Hematopoietic multipotent progenitor cell treated with erythropoietin and hydrocortisone succinate and interleukin-3 and kit ligand, for 15 days (in vitro differentiated cells): ENCODE measurements around the gene PKP1.

Experiments used
- DNase-seq: peaks from one replicate; pipeline ENCODE4 v3.0.0-alpha.2; 2015; ENCODE audit warnings: low spot score

The PKP1 gene

DNA sequence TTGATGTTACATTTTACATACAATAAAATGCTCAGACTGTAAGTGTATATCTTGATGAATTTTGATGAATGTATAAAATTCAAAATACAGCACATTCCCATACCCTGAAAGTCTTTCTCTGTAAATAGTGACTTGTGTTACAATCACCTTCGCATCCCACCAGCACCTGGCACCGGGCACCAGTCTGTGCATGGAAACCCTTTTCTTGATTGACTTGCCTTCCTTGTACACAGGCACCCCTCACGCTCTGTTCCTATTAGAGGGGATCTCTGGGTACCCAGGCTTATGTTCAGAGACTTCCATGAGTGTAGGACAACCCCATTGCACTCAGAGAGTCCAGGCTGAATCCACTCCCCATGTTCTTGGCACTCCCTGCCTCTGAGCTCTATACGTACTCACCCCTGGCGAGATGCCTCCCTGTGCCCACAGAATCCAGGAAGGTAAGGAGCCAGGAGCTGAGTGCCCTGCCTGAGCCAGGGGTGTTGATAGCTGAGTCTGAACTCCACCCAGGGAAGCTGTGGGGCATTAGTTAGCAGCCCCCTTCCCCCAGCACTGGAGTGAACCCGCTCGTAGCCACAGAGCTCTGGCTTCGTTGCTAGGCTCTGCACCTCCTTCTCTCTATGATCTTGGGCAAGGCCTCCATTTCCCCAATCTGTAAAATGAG, 22.5 kb upstream of the PKP1 start:
- no peak for DNase-seq

DNA sequence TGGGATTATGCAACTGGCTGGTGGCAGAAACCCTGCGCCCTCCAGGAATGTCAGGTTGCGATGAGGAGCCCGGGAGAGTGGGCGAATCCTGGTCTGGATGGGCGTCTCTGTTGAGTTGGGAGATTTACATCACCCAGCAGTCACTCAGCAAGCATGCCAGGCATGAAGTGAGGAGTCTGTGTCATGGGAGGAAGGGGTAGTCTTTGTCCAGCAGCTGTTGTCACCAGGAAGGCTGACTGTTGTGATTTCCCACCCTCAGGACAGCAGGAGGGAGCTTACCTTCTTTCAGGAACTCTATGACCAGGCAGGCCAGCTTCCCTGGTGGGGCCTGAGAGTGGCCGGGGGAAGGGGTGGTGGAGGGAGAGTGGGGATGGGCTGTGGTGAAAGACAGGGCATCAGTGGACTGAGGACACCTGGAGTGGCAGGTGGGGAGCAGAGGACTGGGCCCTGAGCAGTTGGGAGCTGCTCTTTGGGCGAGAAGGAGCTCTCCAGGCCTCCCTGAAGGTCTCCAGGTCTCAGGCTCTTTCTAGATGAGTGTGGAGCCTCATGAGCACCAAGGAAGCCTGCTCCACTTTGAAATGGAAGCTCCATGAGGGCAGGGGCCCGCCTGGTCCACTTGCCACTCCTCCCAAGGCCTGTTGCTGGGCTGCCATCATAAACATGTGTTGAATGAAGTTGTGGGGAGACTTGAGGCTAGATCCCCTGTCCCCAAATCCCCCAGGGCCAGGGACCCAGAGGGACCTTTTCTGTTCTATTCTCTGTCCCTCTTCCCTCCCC, 21.3 kb upstream of the PKP1 start:
- no peak for DNase-seq

DNA sequence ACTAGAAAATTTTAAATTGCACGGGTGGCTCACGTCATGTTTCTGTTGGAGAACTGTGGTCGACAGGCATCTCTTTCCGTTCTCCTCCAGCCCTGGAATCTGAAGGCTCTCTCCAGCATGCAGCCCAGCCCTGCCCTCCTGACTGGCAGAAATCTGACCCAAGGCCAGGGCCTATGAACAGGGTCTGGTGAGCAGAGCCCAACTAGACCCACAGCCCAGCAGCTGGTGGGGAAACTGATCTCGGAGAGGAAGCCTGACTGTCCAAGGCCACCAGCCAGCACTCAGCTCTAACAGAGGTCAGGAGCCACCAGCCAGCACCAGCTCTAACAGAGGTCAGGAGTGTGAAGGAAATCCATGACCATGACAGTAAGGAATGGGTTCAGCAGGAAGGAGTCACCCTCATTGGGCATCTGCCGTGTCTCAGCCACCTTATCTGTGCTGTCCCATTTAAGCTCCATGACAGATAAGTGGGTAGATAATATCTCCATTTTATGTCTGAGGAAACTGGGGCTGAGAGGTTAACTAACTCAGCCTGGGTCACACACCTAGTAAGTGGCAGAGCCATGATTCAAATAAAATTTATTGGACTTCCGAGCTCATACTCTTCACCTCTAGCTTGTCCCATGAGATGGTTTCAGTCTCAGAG, 20.2 kb upstream of the PKP1 start:
- no peak for DNase-seq

DNA sequence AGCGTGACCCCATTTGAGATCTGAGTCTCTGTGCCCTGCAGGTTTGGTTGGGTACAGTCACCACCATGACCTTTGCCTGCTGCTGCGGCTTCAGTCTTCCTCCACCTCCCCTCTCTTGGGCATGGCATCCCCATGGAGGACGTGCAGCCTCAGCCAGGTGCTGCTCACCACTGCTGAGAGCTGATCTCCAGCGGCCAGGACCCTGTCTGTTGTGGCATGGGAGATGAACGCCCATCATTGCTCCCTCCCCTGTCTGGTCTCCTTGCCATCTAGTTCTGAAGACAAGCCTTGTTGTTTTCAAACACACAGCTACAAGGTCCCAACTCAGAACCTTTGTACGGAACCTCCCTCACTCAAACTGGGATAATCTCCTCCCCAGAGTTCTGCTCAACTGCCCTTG, 19.2 kb upstream of the PKP1 start:
- no peak for DNase-seq

DNA sequence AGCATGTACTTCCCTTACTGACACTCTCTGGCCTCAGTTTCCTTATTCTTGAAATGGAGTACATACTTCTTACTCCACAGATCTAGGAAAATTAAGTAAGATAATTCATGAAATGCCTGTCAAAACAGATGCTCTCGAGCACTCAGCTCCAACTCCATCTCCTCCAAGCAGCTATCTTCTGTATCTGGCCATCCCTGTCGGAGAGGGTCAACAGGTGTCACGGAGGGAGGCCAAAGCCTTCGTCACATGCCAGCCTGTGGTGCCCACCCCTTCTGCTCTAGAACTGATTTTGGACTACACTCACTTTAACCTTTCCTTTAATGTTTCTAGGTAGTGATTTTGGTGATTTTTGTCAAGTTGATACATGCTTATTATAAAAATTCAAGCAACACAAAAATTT, 18.8 kb upstream of the PKP1 start:
- DNase-seq = no peak

DNA sequence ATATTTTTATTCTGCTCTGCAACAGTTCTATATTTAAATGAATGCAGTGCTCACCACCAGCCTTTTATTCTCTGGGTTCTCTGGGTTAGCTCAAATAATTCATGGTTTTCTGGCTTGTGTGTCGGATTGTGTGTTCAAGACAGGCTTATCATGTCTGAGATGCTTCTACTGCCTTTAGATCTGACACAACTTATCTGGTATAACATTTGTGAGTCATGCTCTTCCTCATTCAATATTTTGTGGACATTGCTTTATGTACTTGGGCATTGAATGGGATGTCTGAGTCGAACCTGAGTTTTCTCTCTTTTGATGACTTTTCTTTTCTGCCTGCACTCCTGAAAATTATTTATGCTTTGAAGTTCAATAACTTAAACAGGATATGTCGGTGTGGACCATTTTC, 17.6 kb upstream of the PKP1 start:
- DNase-seq = no peak

DNA sequence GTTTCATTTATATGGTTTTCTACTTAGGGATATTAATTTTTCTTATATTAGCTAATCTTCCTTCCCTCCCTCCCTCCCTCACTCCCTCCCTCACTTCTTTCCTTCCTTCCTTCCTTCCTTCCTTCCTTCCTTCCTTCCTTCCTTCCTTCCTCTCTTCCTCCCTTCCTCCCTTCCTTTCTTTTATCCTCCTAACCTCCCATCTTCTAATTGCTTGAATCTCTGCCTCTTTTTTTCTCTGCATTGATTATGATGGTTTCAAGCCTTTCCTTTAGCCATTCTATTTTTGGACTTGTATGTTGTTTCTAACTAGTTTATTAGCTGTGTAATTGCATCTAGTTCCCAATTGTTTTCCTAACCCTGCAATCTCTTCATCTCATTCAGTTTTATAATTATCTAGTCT, 17.0 kb upstream of the PKP1 start:
- DNase-seq = no peak

DNA sequence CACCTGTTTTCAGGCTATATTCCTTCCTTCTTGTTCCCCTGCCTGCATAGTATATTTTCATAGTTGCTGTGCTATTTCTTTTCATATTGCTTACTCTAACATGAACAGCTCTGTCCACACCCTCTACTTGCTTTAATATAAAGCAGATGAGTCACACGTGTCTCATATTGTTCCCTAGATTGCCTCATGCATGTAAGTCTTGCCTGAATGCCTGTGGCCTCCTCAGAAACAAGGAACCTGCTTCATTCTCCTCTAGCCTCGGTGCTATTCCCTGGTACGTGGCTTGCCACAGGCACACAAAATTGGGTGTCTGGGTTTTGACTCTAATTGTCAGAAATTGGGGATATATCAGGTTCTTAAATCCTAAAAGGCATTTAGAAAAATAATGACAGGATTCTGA, 16.5 kb upstream of the PKP1 start:
- no peak for DNase-seq

DNA sequence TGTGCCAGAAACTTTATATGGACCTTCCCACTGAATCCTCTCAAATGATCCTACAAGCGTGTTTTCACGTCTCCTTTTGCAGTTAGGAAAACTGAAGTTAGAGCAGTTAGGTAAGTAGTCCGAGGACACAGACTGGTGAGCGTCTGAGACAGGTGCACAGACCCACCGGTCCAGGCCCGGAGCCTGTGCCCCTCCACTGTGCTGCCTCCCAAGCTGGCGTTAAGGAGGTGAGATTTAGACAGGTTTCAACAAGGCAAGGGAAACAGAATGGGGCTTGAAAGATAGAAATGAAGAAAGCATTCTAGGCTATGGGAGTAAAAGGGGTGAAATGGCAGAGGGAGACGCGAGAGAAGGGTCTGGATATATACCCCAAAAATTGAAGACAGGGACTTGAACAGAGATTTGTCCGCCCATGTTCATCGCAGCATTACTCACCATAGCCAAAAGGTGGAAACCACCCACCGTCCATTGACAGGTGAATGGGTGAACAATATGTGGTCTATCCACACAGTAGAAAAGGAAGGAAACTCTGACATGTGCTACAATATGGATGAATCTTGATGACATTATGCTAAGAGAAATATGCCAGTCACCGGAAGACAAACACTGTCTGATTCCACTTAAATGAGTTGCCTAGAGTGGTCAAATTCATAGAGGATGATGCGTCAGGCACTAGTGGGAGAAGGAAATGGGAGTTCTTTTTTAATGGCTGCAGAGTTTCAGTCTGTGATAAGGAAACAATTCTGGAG, 15.7 kb upstream of the PKP1 start:
- DNase-seq = peak; percentile 11

DNA sequence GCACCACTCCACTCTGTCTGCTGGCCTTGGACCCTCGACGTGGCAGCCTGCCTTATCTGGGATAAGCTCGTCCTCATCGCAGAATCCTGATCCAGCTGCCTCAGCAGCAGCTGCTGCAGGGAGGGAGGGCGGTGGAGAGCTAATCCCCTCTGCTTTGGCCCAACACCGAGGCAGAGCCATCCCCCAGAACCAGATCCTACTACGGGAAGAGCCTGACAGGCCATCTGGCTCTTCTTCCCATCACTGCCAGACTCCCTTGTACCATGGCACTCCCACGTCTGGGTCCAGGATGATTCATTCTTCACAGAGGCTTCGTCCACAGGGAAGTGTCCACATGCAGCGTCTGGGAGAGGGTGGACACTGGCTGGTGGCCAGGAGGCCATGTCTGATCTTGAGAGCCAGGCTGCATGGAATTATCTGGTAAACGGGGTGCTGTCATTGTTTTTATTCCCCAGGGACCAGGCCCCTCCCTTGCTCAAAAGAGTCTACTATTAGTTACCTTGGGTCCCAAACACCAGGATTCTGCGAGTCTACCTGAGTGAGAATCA, 14.6 kb upstream of the PKP1 start:
- no peak for DNase-seq

DNA sequence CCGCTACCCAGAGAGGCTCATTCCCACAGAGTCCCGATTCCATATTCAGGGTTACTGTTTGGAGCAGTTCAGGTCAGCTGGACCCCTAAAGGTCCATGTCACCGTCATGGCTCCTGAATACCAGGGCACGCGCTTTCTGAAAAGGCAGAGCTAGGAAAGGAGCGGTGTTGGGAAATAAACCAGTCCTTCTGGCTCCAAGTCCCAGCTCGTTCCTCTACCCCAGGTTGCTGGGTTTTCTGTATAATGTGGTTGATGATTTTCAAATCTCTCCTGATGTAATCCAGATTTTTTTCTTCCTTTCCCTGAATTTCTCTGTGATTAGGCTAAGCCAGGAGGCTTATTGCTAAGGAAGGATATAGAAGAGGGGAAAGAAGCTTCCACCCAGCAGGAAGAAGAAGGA, 14.0 kb upstream of the PKP1 start:
- DNase-seq = no peak

DNA sequence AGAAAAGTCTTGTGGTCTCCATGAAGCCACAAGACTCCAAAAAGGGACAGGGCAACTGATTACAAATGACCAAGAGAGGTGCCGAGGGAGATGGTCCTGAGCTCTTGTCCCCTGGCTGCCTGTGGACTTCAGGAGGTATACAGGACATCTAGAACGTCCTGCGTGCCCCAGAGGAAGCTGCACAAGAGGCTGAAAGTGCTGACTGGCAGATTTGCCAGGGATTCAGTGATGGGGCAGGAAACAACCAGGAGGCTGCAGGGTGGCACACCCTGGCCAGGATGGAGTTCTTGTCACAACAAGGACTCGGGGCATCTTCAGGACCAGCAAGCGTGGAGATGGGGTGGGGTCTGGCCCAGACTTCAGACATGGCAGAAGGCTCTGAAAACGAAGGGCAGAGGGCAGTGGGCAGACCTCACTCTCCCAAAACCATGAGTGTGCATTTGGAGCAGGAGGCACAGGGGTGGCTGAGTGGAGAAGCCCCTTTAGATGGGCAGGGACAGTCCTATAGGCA, 13.4 kb upstream of the PKP1 start:
- DNase-seq = no peak

DNA sequence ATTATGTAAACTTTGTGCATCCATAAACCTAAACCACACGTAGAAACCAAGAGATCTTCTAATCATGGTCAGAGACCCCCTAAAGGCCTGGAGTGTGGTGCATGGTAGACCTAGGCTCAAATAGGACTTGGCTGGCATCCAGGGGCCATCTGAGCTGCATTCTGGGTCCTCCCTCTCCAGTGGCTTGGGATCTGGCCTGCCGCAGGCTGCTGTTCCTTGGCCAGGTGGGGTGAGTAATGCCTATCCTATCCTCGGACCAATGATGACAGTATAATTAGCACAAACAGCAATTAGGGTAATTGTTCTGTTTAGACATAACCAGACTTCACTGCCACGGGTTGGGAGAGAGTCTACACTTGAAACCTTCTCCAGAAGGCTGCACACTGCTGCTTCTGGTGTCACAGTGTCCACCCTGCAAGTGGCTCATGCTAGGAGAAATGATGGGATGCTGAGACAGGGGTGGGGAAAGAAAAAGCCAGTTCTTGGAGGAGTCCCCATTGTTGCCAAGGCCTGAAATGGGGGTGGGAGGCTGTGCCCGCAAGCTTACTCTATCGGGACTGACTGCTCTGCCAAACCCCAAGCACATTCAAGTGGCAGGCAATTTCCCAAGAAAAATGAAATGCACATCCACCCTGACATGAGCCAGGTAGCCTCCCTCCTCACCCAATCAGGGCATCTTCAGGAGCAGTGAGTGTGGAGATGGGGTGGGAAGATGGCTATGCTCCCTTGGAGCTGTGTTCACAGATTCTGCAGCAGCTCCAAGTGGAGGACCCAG, 12.5 kb upstream of the PKP1 start:
- DNase-seq = no peak

DNA sequence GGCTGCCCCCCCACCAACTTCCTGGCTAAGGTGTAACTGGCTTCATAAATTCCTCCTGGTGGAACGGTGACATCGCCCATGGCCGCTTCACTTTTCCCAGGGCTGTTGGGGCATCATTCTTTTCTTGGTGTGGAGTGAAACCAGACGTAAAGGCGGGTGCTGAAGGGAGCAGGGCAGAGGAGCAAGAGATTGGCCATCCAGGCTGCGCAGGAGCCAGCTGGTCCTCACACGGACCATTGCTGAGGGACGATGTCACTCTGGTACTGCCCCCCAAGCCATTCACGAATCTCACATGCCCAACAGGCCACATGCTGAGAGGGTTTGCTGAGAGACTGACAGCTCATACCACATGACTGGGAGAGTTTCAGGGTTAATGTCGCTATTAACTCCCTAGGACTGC, 10.5 kb upstream of the PKP1 start:
- DNase-seq = no peak

DNA sequence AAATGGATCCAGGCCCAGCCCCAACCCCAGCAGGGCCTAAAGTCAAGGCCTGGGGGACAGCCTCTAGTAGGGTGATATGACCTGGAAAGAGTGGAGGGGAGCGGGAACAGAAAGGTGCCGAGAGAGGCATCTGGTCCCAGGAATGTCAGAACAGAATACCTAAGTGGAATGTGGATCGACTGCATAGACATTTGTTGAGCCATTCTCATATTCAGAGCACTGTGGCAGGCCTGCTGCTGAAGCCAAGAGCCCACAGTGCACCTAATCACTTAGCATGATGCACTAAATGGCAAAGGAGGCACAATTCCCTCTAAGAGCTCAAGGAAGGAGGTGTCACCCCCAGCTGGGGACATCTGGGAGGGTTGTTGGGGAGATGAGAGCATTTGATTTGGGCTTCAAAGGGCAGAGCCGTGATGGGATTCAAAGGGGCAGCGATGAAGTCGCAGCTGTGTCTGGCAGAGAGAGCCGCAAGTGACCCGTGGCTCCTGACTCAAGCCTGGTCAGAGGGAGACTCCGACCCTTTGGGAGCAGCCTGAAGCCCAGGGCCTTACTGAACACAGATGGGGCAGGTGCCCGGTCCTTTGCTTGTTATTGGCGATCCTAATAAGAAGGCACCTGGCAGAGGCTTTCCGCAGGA, 8.6 kb upstream of the PKP1 start:
- DNase-seq = no peak

DNA sequence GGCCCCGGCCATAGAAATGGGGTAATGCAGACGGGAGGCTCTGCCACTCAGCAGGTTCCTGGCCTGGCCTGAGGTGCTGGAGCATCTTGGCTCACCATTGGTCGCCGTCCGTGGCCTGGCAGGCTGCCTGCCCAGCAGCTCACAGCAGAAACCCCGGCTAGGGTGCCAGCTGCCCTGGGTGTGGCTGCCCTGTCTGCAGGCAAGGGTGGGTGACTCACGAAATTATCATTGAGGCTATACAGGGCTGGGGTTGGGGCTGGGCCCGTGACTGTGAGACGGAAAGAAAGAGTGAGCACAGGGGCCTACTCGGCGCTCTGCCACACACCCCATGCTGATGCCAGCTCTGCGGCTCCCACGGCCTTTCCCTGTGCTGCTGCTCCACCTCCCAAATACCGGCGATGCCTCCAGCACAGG, 8.0 kb upstream of the PKP1 start:
- DNase-seq = peak; percentile 90

DNA sequence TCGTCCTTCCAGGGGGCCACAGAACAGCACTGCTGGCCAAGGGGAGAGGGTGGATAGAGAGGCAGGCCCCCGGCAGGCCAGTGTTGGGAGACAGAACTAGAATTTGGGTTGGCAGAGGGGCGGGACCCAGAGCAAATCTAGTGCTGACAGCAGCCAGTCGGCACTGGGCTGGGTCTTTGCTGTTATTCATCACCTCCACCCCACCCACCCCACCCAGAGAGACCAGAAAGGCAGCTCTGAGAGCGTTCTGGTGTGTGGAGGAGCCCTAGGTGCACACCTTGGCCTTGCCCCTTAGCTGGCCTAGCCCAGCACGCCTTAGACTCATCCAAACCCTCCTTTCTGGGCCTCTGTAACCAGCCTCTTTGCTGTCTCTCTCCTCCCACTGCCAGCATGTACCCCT, 6.4 kb upstream of the PKP1 start:
- peak; percentile 80 for DNase-seq

DNA sequence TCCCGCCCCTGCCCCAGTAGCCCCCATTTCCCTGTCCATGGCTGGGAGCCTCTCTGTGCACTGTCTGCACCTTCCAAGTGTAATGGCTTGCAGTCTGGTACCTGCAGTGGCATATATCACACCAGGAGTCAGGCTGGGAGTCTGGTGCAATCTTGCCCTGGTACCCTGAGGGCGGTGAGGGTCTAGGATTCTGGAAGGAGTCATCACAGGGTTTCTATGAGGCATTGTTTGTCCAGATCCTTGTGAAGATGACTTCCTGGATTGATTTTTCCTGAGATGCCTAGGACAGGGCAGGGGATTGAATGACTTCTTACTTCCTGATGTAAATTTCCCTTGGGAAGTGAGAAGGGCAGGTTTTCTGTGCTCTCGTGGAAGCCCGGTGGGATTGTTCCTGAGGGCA, 5.9 kb upstream of the PKP1 start:
- DNase-seq = no peak

DNA sequence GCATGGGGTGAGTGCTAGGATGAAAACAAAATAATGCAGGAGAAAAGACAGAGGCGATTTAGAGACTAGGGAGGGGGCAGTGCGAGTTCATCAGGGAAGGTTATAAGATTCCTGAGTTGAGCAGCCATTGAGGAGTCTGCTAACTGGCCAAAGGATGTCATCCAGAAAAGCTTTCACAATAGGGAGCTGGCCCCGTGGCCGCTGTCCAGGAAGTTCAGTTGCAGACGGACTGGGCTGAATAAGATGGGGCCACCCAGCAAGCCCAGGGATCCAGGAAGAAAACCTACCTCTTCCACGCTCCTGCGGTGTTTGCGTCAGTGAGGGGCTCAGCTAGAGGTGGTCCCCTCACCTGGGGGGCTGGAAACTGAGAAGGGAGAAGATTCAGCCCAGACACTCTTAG, 4.0 kb upstream of the PKP1 start:
- no peak for DNase-seq

DNA sequence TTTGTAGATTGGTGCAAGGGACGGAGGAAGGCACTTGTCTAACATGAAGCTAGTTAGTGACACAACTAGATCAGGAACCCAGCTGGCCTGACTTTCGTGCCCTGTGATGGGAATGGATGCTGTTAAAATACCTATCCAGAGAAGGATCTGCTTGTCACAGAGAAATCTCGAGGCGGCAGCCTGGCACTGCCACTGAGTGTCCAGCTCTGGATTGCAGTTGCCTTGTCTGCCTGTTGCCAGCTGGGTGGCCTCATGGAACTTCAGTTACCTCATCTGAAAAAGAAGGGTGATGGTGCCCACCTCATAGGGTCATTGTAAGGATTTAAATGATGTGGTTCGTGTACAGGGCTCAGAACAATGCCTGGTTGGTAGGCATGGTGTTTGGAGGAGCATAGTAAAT, 2.4 kb upstream of the PKP1 start:
- DNase-seq = no peak

DNA sequence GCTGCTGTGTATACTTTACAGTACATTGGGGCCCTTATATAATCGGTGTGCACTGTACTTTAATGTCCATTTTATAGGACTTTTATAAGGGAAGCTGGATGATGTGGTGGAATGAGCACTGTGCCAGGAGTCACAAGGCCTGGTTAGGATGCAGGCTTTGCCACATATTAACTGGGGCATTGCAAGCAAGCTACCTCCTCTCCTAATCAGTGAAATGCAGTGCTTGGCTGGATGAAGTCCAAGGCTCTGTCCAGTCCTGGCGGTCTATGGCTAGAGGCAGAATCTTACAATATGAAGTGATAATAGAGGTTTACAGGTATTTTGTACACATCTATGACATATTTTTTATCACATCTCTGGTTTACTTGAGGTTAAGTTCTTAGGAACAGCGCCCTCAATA, 1.7 kb upstream of the PKP1 start:
- no peak for DNase-seq
